GM18498 (cell line): ENCODE results near the gene RUFY2.
"Not testable (repeated sequence)": the region's sequence is repeated elsewhere in the genome, so short reads cannot be mapped to it uniquely, and the experiment has no call there.

ENCODE experiments used
- ATAC-seq: cut with Tn5 transposase; IDR thresholded peaks from one replicate; pipeline ENCODE4 v1.9.1; 2021; ENCODE audit warnings: mild to moderate bottlenecking, moderate library complexity; ENCODE audit not compliant: unreplicated experiment

RUFY2 gene

DNA sequence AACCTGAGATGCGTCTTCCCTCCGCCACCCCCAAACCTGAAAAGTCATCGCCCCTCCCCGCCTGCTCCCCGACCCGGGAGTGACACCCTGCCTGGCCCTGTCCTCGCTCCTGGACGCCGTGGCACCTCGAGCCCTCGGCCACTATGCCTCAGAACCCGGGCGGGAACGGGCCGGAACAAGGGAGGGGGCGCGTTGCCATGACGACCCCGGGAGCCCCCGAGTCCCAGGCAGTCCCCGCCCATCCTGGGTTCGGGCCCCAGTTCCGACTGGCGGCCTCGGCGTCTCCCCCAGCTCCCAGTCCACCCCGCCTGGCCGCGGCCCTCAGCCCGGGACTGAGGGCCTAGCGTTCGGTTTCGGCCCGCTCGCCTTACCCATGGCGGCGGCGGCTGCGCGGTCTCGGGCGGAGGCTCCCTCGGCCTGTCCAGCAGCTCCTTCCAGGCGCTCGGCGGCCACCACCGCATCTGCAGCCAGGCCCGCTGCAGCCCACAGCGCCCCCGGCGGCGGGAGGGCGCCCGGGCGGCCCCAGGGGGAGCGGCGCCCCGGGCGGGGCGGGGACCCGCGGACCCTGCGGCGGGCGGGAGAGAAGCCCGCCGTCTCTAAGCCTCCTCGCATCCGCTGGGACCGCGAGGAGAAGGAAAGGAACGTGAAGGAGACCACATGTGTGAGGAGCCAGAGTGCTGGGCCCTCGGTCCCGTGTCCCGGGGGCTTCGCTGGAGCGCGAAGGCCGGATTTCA, at the start of gene RUFY2:
RUFY2 (minus strand) TSS at position 463 of the 734 bp plus-strand sequence; CDS start at position 375, 88 bp downstream.
- peak; percentile 97 for ATAC-seq

- not testable (repeated sequence) for ATAC-seq
Measured at GRCh38 chr10:68449698-68450097, 42.6 kb upstream of the RUFY2 start.

DNA sequence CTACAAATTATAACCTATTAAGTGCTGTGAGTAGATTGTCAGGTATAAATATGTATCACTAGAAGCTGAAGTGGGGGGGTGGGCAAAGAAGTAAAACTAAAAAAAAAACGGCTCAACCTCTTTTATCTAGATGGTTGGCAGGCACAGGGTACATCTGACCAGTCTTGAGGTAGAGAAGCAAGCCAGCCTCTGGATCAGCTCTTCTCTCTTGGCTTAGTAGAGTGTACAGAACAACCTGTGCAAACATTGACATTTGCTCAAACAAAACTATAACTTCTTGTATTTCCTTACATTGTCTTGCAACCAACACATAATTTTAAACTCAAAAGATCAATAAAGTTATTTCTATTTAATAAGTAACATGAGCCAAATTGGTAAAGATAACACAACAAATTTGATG, 39.1 kb upstream of the RUFY2 start:
- no peak for ATAC-seq

DNA sequence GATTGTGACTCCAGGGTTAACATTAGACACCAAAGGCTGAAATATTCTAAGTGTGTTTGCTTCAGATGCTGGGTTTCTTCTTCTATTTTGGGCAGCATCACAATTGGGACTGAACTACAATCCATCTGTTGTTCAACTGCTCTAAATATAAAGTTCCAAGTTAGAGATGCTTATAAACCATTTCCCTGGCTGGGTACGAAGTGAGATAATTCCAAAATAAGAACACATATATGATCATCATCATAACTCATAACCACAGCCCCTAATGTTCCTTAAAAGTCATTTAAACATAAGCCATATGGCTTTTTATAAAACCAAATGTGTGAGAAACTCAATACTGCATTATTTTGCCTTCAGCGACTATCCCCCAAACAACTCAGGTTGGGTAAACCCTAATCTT, 35.9 kb upstream of the RUFY2 start:
- no peak for ATAC-seq

- ATAC-seq, result no peak
Measured at GRCh38 chr10:68440898-68441297, 33.8 kb upstream of the RUFY2 start.

GRCh38 chr10:68435803-68436202, 28.7 kb upstream of the RUFY2 start:
- ATAC-seq, result no peak

- no peak for ATAC-seq
Measured at GRCh38 chr10:68434657-68435056, 27.6 kb upstream of the RUFY2 start.

DNA sequence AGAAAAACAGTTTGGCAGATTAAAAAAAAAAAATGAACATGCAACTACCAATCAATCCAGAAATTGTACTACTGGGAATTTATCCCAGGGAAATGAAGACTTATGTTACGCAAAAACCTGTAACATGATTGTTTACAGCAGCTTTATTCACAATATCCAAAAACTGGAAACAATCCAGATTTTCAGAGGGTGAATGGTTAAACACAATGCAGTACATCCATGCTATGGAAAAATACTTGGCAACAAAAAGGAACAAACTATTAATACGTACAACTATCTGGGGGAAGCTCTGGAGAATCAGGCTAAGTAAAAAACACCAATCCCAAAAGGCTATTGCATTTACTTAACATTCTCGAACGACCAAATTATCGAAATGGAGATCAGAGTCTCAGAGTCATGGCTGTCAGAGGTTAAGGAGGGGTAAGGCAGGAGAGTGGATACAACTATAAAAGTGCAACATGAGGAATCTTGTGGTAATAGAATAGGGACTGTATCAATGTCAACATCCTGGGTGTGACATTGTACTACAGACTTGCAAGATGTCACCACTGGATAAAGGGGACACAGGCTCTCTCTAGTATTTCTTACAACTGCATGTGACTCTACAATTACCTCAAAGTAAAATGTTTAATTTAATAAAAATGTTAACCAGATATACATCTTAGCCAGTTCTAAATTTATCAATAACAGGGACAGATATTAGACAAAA, 21.5 kb upstream of the RUFY2 start:
- ATAC-seq, result no peak

GRCh38 chr10:68424454-68425014, 17.5 kb upstream of the RUFY2 start:
- no peak for ATAC-seq

- no peak for ATAC-seq
Measured at GRCh38 chr10:68423522-68423921, 16.4 kb upstream of the RUFY2 start.

DNA sequence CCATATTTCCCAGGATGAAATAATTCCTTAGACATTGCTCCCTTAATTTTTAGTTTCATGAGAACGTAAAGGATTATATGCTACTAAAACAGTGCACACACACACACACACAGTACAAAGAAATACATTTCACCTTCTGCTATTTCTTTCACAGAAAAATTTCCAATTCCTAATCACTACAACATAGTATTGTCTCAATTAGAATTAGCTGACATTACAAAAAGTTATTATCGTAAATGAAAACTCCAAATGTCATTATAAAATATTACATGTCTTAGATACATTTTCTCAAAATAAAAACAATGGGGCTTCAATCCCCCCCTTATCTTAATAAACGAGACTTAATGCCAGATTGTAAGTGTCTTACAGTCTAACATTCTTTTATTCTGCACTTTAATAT, 12.3 kb upstream of the RUFY2 start:
- ATAC-seq, result no peak

DNA sequence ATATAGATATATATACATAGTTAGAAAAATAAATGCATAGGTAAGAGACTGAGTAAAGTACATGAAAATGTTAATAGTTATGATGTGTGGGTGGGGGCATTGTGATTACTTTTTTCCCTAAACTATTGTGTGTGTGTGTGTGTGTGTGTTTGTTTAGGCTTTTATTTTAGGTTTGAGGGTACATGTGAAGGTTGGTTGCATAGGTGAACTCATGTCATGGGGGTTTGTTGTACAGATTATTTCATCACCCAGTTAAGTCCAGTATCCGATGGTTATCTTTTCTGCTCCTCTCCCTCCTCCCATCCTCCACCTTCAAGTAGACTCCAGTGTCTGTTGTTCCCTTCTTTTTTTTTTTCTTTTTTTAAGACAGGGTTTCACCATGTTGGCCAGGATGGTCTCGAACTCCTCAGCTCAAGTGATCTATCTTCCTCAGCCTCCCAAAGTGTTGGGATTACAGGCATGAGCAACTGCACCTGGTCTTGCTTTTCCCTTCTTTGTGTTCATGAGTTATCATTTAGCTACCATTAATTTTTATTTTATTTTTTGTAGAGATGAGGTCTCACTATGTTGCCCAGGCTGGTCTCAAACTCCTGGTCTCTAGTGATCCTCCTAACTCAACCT, 1.9 kb upstream of the RUFY2 start:
- no peak for ATAC-seq

DNA sequence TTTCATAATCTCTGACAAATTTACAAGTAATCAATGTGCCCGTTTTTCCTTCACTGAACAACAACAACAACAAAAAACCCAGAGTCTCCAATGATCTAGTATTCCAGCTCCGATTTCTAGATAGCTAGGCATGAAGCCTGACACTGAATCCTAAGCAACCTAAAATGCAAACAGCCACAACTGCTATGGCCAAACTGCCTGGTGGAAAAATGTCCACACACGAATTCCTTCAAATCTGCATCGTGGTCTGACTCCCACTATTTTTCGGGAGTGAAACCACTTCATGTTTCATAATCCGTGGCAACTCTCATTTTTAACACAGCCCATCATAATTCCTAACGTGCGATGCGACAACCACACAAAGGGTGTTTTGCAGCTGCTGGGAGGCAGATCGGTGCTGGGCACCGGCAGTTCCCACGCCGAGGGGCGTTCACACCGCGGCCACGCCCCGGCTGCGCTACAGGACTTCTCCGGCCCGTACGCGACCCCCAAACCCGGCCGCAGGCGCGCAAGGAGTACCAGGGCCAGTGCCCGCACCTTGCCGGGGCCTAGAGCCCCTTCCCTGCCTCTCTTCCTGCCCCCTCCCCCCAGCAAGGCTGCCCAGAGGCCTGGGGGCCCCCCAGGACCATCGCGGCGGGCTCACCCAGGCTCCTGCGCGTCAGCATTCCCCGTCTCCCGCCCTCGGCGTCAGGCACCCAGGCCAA, 814 bp downstream of the RUFY2 start:
- peak; percentile 42 for ATAC-seq

- ATAC-seq, result no peak
Measured at GRCh38 chr10:68403701-68404100, 3.4 kb downstream of the RUFY2 start.

DNA sequence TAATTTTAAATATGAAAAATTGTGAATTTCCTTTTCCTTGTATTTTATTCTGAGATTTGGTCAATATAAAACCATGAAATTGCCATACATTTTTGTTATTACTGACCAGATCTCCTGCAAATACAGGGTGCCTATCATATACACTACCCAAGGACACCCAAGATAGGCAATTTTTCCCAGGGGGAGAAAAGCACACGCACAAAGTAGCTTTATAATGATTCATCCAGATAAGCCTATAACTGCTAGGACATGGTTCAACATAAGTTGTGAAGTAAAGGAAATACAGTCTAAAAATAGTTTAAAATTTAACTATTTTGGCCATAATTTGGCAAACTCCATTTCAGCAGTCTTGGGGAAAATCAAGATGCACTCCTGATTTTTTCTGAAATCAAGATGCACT, 4.8 kb downstream of the RUFY2 start:
- ATAC-seq, result no peak

GRCh38 chr10:68397005-68397404, 10.1 kb downstream of the RUFY2 start:
- ATAC-seq, result no peak

DNA sequence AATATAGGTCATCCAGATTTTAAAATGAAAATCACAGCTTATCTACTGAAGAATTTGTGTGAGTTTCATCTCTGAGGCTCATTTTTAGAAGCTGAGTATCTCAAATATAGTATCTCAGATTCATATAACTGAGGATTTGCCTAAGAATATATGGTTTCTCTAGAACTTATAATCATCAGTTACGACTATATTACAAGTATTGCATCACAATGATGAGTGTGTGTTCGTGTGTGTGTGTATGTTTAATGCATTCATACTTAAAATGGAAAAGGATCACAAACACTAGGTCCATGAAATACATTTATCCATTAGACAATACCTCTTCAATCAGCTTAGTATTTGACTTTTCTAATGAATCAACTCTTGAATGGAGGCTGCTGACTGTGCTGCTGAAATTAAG, 21.3 kb downstream of the RUFY2 start:
- ATAC-seq, result no peak

GRCh38 chr10:68371604-68372003, 35.5 kb downstream of the RUFY2 start:
- no peak for ATAC-seq

DNA sequence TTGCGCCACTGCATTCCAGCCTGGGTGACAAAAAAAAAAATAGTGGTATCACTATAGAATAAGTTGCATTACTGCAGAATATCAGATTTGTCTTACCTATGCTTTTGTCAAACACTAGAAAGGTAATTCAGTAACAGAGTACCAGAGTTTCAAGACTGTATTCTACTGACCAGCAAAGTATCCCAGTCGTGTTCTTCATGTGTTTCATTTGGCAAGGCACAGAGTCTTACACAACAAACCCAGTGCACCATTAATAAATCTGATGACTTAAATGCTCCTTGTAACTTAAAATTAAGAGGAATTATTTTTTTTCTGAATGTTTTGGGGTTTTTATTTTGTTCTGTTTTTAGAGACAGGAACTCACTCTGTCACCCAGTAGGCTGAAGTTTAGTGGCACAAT, 40.0 kb downstream of the RUFY2 start:
- ATAC-seq, result no peak

GRCh38 chr10:68366600-68366999, 40.5 kb downstream of the RUFY2 start:
- no peak for ATAC-seq

DNA sequence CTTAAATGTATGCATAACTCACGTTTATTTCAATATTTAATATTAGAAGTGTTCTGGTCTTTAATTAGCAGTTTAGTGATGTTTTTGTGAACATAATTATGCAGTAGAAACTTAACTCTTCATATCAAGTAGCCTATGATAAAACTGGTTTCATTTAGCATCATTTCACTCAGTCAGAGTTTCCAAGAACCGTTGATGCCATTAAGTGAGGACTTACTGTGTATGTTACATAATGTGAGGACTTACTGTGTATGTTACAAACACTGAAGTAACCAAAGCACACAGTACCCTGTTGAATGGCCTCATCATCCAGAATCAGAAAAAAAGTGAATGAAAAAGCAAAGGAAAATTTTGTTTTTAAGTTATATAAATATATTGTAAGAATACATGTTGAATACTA, 41.5 kb downstream of the RUFY2 start:
- no peak for ATAC-seq
